Amniotic stem cell (primary cell): ENCODE data around the gene RWDD3.
A peak's percentile ranks its signal among the peaks of the same experiment; 100 is the strongest.

ENCODE experiments used
- DNase-seq: peaks from one replicate; lab custom pipeline; 2025; lab: John Stamatoyannopoulos, UW

The RWDD3 gene

DNA sequence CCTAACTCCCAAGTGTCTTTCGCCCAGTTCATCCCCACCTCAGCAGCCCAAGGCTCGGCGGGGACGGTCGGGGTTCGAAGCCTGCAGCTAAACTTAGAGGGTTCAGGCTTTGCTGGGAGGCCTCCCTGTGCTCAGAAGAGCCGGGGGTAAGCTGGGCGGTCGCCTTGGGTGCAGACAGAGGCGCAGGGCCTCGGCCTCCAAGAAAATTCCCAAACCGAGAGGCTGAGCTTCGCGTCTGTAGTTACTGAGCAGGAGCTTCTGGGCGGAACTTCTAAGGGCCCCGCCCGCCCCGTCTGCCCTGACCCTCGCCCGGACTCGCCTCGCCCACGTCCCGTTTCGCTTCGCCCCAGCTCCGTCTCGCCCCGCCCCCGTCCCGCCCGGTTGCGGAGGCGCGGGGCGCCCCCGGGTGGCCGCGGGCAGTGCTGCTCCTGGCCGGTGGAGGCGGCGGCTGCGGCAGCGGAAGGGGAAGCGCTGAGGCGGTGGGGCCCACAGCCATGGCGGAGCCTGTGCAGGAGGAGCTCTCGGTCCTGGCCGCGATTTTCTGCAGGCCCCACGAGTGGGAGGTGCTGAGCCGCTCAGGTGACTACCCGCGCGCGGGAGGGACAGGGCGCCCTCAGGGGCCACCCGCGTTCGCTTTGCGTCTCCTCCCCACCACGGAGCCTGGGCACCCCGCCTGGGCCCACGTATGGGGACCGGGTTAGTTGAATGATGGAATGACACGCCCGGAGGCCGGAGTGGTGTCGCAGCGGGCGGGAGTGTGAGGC is at the start of gene RWDD3:
TSS of gene RWDD3 (plus strand) at position 474 of the 764 bp plus-strand sequence. CDS start at position 495, 21 bp downstream.
- DNase-seq, result peak; percentile 84

GRCh38 chr1:95186149-95186548 is 47.9 kb upstream of the RWDD3 start:
- no peak for DNase-seq

DNA sequence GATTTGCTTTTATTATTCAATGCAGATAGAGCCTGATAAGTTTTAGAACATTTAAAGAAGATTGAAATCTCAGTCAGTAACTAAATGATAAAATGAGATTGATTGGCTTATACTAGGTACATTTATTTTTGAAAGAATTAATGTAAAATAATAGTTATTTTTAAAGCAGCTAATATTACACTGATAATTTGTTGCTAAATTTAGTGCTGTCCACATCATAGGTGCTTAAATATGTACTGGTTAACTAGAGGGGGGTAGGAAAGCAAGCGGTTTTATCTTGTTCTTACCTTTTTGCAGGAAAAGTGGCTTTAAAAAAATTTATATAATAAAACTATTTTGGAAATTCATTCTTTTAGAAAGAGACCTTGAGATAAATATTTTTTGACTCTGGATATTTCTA is 40.4 kb upstream of the RWDD3 start:
- DNase-seq, result no peak

DNA sequence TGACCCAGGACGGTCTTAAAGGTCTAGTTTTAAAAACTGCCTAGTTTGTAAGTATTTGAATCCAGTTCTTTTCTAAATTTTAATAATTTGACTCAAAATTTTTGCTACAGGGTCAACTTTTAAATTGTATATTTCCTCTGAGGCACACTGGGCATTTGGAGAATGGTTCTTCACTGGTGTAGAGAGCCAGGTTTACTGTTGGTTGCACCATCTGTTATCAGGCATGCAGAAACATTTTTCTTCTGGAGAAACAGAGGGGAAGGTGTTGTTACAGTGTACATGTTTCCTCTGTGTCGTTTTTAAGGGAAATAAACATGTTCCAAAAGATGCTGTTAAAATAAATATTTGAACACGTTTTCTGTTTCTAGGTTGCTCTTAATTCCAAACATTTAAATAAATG is 39.0 kb upstream of the RWDD3 start:
- DNase-seq, result no peak

DNA sequence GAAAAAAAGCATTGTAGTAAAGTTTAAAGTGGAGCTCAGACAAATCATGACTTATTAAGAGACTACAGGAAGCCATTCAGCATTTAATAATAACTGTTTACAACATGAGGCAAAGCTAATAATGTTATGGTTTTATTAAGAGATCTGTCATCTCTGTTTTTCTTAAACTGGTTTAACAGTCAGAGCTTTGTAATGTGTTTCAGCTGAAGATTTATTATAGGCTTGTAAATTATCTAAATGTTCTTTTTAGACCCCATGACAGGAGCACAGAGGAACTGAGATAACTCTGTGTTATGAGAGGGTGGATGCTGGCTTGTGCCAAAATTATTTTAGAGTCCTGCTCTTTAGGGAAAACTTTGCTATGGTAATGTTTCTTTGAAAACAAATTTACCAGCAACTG is 38.0 kb upstream of the RWDD3 start:
- DNase-seq, result no peak

DNA sequence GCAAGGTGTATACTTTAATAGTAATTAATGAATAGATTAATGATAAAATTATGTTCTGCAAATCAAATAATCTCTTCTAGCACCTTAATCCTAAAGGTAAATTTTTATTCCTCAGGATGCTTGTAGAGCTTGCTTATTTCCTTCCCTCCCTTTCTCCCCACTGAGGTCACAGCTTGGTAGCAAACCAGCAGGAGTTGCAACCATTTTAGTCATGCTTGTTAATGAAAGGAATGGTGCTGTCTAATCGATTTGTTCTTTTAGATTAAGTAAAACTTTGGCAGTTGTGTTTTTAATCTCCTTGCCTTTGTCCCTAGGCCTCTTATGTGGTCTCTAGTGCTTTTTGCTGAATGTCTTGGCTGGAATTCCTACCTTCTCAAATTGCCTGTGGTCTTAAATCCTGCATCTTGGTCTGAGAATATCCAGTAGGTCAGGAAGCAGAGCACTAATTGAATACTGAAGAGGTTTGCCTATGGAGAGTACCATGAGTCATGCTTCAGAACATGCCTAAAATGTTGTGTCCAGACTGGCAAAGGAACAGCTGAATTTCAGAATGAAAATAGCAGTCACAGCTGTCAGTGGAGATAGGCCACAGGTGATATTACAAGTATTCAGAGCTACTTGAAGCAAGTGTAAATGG is 36.3 kb upstream of the RWDD3 start:
- DNase-seq, result no peak

DNA sequence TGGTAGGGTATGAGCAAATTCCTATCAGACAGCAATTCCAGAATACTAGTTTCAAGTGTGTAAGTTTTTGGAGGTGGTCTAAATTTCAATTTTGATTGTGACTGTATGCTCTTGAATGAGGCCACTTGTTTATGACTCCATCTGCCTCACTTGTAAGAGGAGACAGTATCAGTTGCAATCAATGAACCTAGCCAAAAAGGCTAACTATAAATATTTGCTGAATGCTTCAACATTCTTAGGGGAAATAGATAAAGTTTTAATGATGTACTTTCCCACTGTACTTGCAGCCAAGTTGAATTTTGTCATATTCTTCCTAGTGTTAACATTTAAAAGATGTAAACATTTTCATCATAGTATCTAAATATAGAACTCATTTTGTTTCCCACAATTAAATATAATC is 32.1 kb upstream of the RWDD3 start:
- no peak for DNase-seq

DNA sequence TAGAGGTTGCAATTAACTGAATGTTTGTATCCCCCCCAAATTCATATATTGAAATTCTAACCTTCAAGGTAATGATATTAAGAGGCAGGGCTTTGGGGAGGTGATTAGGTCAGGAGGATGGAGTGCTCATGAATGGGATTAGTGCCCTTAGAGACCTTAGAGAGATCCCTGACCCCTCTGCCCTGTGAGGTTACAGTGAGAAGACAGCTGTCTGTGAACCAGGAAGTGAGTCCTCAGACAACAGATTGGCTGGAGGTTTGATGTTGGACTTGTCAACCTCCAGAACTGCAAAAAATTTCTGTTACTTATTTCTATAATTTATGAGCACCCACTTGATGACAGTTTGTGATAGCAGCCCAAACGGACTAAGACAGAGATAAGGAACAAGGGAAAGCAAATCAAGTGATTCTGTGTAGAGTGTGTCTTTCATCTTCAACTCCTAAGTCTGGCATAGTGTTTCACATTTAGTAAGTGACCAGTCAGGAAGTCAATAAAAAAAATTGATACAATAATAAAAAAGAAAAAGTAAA is 30.0 kb upstream of the RWDD3 start:
- DNase-seq, result no peak

- no peak for DNase-seq
Measured at GRCh38 chr1:95206514-95206913, 27.5 kb upstream of the RWDD3 start.

DNA sequence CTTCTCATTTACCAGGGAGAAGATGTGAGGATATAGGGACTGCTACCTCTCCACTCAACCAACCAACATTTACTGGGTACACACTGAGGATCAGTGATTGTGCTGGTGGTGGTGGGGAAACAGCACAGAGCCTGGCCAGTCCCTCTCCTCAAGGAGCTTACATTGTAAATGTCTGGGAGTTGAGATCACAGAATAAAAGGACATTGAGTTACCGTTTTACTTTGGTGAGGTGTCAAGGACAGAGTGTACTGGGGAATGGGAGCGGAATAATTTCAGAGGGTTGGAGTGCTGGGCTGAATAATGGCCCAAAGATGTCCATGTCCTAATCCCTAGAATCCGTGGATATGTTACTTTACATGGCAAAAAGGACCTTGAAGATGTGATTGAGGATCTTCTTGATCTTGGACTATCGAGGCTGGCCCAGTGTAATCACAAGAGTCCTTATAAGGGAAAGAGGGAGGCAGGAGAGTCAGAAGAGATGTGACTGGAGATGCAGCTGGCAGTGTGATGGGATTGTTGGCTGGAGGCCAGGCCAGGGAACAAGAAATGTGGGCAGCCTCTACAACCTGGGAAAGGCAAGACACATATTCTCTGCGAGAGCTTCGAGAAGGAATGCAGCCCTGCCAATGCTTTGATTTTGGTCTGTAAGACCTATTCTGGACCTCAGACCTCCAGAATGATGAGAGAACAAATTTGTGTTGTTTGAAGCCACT is 26.6 kb upstream of the RWDD3 start:
- DNase-seq, result no peak

GRCh38 chr1:95208876-95209275 is 25.1 kb upstream of the RWDD3 start:
- no peak for DNase-seq

DNA sequence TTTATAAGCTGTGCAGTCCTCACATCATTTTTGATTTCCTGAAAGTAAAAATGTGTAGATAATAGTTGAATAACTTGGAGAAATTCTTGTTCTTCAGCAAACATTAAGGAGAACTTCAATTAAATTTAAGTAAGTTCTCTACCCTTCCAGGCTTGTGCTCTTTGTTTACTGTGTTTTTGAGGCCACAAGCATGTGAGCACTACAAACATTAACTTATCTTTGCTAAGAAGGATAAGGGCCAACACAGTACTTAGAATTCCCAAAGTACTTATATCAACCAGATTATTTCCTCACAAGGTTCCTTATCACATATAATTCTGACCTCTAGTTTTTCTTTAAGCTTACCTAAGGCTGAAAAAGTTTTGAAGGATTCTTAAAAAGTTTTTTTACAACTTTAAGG is 24.7 kb upstream of the RWDD3 start:
- DNase-seq, result no peak

GRCh38 chr1:95216292-95216990 is 17.6 kb upstream of the RWDD3 start:
- DNase-seq, result no peak

GRCh38 chr1:95217371-95217770 is 16.6 kb upstream of the RWDD3 start:
- no peak for DNase-seq

DNA sequence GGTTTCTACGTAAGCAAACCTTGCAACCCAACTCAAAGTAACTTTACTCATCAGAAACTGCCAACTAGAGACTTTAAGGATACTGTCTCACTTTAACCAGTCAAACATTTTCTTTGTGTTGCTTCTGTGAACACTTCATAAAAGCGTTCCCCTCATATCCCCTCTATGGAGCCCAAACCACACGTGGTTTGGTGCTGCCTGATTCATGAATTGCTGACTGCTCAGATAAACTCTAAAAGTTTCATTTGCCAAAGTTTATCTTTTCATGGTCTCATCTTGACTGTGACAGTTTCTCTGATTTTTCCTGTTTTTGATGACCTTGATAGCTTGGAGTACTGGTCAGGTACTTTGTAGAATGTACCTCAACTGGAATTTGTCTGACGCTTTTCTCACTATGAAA is 14.6 kb upstream of the RWDD3 start:
- no peak for DNase-seq

DNA sequence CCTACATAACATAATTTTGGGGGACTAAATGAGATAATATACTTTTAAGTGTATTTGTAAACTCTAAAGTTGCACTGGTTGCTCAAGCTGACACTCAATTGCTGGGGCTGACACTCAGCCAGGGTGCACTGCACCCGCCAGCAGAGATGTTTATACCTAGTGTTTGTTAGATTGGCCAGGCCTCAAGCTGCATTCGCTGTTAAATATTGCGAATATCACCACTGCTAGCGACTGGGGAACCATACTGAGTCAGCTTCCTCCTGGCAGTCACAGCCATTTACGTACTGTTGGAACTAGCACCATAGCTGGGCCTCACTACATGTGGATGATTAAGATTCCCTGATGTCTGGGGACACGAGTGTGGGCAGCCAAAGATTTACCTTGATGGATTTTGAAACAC is 12.7 kb upstream of the RWDD3 start:
- DNase-seq, result no peak

GRCh38 chr1:95222629-95223028 is 11.4 kb upstream of the RWDD3 start:
- no peak for DNase-seq

DNA sequence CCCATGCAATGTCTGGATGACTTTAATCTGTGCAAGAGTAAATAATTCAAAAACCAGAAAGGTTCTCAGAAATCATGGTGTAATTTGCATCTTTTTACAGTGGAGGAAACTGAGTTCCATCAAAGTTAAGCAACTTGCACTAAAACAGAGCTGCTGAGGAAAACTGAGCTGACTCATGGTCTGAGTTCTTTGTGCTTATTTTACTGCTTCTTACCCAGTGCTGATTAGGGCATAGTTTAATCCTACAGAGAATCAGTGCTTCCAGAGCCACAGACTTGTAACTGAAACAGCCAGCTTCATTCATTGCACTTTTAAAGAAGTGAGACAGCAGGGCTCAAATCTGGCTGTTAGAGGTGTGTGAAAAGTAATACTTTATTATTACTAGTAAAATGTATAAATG is 10.9 kb upstream of the RWDD3 start:
- no peak for DNase-seq

DNA sequence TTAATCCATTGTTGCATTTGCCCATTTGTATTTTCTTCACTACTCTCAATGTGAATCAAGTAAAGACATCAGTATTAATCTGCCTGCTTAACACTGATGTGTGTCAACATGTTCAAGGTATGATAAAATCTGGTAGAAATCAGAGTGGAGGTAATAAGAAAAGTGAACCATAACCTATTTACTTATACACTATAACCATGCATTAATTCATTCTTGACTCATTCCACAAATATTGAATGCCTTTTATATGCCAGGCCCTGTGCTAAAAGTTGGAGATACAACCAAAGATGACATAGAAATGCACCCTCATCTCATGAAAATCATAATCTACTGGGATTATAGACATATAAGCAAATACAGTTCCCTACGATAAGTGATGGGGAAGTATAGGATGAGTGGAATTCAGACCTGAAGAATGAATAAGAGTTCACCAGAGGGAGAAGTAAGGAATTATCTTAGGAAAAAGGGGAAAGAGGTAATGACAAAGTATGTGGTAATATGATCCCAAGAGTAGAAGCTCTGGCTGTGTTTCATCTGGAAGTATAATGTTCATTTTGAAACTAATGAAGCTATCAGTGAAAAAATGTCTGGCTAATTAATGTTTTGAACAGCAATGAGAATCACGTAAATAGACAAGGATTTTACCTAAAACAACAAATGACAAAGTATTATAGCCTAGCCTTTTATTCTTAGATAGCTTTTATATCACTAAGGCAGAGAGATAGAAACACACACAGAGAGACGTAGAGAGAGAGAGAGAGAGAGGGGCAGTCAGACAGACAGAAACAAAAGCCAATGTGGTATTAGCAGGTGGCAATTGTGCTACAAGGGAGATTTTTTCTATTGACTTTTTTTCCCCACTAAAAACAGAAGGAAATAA is 7.0 kb upstream of the RWDD3 start:
- no peak for DNase-seq

- DNase-seq, result no peak
Measured at GRCh38 chr1:95229037-95229436, 5.0 kb upstream of the RWDD3 start.

DNA sequence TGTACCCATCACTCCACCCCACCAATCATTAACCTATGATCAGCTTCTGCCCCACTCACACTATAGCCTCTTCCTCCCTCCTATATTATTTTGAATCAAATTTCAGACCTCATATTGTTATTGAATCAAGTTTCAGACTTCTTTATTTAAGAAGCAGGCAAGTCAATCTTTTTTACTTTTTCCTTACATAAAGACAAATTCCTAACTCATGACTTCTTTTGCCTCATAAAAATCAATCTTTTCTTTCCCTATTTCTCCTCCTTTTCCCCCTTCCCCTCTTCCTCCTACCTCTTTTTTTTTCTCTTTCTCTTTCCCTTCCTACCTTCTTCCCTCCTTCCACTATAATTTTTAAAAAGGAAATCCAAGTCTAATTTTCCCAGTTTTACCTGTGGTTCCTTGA is 4.3 kb upstream of the RWDD3 start:
- DNase-seq, result no peak
